Activated CD8-positive, alpha-beta memory T cell treated with anti-CD3 and anti-CD28 coated beads, Interleukin-2, amount 50 U/mL, for 1 hour (primary cell): ENCODE measurements around the gene RND2.
A peak's percentile ranks its signal among the peaks of the same experiment; 100 is the strongest.
"Not testable (repeated sequence)": the region's sequence is repeated elsewhere in the genome, so short reads cannot be mapped to it uniquely, and the experiment has no call there.

Experiments
- DNase-seq: peaks from one replicate; pipeline ENCODE4 v3.0.0-alpha.2; 2020; ENCODE audit errors: extremely low read depth

Gene RND2, protein sequence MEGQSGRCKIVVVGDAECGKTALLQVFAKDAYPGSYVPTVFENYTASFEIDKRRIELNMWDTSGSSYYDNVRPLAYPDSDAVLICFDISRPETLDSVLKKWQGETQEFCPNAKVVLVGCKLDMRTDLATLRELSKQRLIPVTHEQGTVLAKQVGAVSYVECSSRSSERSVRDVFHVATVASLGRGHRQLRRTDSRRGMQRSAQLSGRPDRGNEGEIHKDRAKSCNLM

DNA sequence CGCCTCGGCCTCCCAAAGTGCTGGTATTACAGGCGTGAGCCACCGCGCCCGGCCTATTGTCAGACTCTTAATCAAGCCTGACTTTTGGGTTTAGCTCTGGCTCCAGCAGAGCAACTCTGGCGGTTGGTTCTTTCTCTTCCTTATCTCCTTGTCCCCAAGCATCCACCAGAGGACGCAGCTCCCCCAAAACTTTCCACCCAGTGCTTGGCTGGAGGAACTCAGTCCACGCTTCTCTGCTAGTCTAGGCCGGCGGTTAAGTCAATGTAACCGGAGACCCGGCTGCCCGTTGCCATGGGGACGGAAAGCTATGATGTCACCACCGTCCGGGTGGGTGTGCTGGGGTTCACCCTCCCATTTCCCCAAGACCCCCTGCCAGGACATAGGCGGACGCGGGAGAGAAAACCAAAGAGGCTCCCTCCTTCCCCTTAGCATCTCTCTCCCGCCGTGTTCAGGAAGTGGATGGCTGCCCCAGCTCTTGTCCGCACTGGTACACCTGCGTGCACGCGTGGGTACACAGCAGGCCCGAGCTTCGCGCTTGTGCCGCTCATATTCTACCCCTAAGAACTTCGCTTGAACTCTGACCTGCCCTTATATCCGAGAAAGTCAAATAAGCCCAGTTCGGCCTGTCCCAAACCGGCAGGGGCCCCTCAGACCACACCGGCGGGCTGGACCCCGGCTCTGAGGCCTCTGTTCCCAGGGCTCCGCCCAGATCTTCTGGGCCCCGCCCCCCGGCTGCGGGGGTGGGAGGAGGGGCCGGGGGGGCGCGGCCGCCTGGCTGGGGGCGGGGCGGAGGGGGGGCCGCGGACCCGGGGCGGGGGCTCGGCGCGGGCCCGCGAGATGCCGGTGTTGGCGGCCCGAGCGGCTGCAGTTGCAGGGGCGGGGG is at the start of gene RND2:
RND2 (plus strand) TSS at position 825 of the 883 bp plus-strand sequence. CDS start 117 bp downstream, outside the sequence.
- peak; percentile 62 for DNase-seq

DNA sequence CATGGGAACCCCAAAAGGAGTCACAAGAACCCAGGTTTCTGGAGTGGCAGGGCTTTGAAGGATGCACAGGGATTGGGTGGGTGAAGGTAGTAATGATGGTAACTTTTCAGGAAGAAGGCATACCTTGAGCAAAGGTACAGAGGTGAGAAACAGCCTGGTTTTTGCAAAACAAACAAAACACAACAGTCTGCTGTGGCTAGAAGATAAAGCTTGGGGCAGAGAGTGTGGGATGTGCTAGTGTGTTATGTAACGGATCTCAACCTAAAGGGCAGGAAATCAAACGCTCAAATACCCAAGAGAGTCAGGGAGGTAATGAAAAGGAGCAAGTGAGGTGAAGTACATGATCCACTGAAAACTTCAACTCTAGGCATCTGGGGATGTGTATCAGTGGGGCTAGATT is 49.8 kb upstream of the RND2 start:
- no peak for DNase-seq

DNA sequence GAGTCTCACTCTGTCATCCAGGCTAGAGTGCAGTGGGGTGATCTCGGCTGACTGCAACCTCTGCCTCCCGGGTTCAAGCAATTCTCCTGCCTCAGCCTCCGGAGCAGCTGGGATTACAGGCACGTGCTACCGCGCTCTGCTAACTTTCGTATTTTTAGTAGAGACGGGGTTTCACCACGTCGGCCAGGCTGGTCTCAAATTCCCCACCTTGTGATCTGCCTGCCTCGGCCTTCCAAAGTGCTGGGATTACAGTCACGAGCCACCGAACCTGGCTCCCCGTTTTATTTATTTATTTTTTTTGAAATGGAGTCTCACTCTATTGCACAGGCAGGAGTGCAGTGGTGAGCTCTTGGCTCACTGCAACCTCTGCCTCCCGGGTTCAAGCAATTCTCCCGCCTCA is 49.3 kb upstream of the RND2 start:
- DNase-seq, result not testable (repeated sequence)

DNA sequence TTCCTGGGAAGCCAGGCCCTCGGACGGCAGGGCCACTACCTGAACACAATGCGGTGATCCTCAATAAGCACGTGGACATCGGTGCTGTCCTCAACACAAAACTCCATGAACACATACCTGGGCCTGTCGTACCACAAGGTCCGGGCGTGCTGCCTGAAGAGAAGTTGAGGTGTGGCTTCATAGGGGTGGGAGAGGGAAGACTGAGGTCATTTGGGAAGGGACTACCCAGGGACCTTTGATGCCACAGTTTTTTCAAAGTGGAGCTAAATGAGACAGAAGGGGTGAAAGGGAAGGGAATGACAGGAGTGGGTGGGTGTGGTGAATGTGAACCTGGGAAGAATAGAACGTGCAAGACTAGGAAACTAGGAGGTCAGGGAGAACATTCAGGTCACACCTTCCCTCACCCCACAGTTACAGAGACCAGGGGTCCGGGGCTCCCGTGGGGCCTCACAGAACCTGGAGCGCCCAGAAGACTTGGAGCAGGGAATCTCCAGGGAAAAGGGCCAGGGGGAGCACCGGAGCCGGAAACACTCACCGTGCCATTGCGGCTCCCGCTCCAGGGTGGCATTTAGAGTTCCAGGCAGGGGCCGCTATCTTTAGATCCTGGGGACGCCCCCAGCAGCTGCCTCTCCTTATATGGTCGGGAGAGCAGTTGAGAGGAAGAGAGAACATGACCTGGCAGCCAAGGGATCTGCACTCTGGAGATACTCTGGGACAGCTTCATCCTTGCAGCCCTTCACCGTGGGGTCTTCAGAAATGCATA is 45.3 kb upstream of the RND2 start, which contains the start of gene PTGES3L:
PTGES3L (minus strand) TSS at position 570 of the 763 bp plus-strand sequence; CDS start at position 543, 27 bp downstream.
- no peak for DNase-seq

DNA sequence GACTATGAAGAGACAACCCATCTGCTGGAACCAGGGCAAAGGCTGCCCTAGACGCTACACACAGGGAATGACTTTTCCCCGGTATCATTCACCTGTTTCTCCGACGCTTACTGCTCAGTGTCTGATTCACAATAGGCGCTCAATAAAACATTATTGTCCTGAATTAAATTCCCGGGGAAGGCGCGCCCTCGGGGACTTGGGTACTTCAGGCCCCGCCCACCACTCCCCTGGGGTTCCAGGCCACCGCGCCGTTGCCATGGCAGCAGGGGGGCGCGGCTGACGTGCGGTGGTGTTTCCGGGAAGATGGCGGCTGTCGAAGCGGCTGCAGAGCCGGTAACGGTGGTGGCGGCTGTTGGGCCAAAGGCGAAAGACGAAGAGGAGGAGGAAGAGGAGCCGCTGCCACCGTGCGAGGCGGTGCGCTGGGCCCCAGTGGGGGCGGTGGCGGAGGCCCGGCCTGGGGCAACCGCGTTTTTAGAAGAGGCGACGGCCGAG is 44.7 kb upstream of the RND2 start, which contains the start of gene RUNDC1:
RUNDC1 (plus strand) TSS at position 292 of the 492 bp plus-strand sequence; CDS start at position 304, 12 bp downstream.
- peak; percentile 60 for DNase-seq

DNA sequence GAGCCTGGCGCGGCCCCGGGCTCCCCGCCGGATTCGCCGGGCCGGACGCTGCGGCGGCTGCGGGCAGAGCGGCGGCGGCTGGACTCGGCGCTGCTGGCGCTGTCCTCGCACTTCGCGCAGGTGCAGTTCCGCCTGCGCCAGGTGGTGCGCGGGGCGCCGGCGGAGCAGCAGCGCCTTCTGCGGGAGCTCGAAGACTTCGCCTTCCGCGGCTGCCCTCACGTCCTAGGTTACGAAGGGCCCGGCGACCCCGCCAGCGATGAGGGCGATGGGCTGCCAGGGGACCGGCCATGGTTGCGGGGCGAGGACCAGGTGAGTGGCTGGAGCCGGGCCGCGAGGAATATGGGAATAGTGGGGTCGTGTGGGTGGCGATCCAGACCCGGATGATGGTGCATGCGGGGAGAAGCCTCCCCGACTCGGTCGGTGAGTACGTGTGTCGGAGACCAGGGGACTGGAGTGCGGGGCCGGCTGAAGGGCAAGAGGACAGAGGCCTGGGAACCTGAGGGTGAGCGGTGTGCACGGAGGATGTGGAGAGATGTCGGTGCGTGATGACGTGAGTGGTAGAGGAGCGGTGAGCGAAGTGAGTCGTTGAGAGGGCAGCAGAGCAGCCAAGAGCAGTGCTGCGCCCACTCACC is 44.1 kb upstream of the RND2 start:
- peak; percentile 5 for DNase-seq

DNA sequence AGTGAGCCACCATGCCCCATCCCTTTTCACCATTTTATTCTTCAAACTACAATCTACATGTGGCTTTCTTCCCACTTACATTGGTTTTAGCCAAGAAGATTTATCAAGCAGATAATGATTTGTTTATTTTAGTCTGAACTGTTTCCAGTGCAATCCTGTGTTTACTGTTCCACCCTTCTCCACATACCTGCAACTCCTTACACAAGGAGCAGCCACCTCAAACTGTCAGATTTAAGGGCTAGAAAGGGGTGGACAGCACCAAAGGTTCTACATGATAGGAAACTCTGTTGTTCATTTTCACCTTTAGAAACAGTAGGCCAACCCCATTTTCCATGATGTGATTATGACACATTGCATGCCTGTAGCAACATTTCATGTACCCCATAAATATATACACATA is 42.8 kb upstream of the RND2 start:
- DNase-seq, result no peak

DNA sequence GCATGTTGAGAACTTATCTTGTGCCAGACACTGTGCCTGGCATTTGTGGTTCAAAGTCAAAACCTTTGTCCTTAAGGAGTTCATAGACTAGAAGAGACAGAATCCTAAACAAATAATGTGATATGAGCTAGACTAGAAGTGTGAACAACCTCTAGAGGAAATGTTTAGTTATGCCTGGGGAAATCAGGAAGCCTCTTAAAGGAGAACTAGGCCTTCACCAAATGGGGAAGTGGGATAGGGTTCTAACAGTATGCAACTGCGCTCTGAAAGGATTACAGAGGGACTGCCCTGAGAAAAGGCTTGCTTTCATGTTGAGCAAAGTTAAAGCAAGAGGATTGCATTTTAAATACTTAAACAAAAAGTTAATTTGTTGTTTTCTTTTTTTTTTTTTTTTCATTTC is 39.8 kb upstream of the RND2 start:
- DNase-seq, result no peak

DNA sequence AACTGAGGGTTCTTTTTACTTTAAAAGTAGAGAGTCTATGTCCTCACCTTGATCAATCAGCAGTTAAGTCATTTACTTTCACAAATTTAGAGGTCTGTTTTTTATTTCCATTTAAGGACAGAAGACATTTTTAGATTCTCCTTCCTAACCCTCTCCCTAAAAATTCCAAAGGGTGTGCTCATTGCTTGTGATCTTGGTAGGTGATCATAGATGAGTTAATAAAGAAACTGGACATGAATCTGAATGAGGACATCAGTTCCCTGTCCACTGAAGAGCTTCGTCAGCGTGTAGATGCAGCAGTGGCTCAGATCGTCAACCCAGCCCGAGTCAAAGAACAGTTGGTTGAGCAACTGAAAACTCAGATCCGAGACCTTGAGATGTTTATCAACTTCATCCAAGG is 35.9 kb upstream of the RND2 start:
- DNase-seq, result no peak

DNA sequence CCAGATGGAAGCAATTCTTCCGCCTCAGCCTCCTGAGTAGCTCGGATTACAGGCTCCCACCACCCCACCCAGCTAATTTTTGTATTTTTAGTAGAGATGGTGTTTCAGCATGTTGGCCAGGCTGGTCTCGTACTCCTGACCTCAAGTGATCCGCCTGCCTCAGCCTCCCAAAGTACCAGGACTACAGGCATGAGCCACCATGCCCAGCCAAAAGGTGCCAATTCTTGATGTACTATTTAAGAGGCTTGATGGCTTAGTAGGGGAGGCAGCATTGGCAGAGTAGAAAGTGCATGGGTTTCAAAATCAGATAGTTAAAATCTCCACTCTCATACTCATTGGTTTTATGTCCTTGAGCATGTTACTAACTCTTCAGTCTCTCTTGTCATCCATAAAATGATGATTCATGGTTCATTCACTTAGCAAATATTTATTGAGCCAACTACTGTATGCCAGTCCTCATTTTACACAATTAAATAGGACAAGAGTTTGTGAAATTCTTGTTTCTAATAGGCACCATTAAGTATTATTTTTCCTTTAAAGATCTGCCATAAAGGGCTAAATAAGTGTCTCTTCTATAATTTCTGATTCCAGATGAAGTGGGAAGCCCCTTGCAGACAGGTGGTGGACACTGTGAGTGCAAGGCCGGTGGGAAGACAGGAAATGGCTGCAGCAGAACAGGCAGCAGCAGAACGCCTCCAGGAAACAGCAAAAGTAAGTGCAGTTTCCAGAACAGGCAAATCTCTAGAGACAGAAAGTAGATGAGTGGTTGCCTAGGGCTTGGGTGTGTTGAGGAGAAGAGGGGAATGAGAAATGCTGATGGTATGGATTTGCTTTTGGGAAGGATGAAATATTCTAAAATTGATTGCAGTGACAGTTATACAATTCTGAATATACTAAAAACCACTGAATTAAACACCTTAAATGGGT is 35.0 kb upstream of the RND2 start:
- DNase-seq, result no peak

DNA sequence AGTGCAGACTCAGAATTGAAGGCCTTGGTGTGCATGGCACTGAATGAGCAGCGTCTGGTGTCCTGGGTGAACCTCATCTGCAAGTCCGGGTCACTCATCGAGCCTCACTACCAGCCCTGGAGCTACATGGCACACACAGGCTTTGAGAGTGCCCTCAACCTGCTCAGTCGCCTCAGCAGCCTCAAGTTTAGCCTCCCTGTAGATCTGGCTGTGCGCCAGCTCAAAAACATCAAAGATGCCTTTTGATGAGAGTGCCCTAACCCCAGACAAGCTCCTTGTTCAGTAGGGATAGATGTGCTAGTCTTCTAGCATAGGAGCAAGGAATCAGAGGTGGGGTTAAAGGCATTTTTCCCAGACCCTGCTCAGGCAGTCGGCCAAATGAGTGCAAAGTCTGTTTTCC is 33.6 kb upstream of the RND2 start:
- DNase-seq, result no peak

DNA sequence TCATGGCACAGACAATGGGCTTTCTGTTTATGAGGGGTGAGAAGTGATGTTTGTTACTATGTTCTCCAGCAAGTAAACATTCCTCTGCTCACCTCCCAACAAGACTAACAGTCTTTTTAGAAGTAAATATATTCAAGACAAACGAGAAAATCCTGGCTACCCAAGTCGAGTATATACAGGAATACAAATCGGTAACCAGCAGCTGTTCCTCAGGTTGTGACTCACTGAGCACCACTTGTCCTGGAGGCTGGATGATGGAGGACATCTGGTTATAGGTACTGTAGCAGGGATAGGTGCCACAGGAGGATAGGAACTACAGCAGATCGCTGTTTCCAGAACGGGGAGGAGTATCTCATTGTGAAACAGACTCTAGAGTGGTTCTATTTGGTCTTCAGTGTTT is 32.2 kb upstream of the RND2 start:
- no peak for DNase-seq

DNA sequence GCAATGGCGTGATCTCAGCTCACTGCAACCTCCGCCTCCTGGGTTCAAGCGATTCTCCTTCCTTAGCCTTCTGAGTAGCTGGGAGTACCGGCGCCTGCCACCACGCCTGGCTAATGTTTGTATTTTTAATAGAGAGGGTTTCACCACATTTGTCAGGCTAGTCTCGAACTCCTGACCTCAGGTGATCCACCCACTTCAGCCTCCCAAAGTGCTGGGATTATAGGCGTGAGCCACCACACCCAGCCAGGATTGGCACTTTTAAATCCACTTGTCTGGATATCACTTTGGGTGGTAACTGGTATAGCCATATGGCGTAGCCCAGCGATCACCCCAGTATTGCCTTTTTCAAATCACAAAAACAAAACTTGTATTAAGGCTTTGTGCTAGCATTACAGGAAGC is 31.1 kb upstream of the RND2 start:
- not testable (repeated sequence) for DNase-seq

DNA sequence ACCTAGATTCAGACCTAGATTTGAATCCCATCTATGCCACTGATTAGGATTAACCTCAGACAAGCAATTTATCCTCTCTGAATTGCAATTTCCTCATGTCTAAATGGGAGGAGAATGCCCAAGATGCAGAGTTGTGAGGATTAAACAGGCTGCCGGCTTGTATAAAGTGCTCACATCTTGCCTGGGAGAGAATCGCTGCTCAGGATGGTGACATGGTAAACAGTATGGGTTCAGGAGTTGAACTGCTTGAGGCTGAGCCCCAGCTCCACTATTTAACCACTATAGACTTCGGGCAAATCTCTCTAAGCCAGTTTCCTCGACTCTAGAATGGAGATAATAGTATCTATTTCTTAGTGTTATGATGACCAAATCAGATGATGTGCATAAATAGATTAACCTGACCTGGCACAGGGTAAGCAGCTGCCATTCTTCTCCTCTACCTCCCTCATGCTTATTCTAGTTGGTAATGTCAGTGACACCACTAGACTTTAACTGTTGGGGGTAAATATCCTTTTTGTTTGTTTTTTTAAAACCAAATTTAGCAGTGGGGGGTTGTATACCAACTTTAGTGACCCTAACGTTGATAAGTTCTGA is 27.5 kb upstream of the RND2 start:
- no peak for DNase-seq

DNA sequence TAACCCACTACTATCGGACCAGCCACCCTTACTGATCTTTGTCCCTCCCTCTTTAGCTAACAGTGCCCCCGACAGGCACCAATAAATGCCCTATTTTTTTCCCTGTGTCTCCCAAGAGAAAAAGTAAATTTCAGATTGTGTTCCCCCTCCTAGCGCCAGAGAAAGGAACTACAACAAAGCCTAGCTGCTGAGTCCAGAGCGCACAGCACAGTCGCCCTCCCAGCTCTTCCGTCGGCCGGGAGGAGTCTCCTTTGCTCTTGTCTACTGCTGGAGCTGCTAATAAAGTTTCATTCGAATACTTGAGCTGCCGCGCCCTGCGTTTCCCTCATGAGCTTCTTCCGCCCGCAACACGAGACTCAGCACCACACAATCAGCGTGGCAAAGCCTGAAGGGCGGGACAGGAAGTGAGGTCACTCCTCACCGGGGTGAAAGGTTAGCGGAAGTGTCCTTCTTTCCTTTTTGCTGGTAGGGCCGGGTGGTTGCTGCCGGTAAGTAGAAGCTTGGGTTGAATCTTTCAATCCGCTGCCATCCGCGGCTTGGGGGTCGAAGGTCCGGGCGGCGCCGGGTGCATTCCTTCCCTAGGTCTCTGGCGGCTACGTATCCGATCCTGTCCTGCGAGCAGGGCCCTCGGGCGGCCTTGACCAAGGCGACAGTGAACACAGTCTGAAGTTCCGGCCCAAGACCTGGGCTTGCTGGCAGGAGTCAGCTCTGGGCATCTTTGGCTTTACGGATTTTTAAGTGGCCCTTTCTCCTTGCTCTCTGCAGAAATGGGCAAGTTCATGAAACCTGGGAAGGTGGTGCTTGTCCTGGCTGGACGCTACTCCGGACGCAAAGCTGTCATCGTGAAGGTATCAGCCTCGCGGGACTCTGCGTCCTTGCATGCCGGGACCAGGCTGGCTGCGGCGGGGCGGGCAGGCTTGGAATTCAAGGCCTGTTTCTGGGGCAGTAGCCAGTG is 26.8 kb upstream of the RND2 start, which contains the start of gene RPL27:
RPL27 (plus strand) TSS at position 436 of the 955 bp plus-strand sequence; CDS start at position 768, 332 bp downstream.
- DNase-seq, result peak; percentile 97

DNA sequence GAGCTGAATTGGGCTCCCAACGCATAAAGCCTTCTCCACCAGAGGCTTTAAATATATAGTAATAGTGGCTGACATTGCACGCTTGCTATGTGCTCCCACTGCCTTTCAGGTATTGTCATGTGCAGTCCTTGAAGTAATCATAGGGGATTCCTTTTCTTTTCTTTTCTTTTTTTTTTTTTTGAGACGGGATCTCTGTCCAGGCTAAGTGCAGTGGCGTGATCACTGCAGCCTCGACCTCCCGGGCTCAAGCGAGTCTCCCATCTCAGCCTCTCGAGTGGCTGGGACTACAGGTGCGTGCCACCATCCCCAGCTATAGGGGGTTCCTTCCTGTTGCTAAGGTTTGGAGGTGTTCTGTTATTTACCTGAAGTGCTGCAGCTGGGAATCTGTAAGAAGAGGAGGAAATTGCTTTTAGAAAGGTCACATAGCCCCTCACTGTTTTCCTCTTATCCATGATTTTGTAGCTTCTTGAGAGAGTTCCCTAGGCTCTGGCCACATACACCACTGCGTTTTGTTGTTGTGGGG is 26.0 kb upstream of the RND2 start:
- no peak for DNase-seq

DNA sequence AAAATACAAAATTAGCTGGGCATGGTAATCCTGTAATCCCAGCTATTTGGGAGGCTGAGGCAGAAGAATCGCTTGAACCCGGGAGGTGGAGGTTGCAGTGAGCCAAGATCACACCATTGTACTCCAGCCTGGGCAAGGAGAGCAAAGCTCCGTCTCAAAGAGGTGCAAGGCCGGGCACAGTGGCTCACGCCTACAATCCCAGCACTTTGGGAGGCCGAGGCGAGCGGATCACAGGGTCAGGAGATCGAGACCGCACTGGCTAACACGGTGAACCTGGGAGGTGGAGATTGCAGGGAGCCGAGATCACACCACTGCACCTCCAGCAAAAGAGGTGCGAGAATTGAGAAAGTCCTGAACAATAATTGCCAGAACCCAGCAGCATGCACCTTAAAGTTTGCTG is 24.1 kb upstream of the RND2 start:
- not testable (repeated sequence) for DNase-seq

DNA sequence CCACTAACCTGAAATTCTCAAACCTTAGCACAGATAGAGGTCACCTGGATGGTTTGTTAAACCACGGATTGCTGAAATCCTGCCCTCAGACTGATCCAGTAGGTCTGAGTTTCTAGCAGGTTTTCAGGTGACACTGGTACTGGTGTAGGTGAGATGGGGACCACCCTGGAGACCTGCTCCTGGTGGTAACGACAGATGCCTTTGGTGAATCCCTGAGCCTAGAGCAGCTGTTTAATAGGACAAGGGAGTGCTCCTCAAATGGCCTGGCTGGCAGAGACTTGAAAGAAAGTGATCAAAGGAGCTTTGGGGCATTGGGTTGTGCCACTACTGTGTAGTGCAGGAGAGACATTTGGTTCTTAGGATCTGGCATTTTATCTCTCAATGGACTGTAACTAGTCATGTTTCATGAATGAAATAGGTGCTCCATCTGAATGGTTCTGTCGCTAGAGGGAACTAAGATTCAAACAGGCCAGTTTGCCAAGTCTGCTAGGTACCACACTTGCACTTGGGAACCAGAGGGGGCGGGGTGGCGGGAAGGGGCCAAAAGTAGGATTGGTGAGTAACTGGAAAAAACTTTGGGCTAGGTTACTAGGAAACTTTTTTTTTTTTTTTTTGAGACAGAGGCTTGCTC is 21.4 kb upstream of the RND2 start:
- no peak for DNase-seq
